GM04504 (cell line): ENCODE data around the gene PITPNM1.
A peak's percentile ranks its signal among the peaks of the same experiment; 100 is the strongest.
"Not testable (repeated sequence)": the region's sequence is repeated elsewhere in the genome, so short reads cannot be mapped to it uniquely, and the experiment has no call there.

Source experiments
- DNase-seq: peaks from one replicate; pipeline ENCODE4 v3.0.0-alpha.2; 2012; ENCODE audit warnings: low read depth

Gene PITPNM1

GRCh38 chr11:67489885-67490726 is 15.1 kb downstream of the PITPNM1 start:
- DNase-seq: no peak

GRCh38 chr11:67489203-67489884 is 15.8 kb downstream of the PITPNM1 start:
- DNase-seq: no peak

GRCh38 chr11:67486481-67487195 is 18.5 kb downstream of the PITPNM1 start:
- DNase-seq: no peak

- DNase-seq: not testable (repeated sequence)
Measured at GRCh38 chr11:67485873-67486361, 19.2 kb downstream of the PITPNM1 start.

- no peak for DNase-seq
Measured at GRCh38 chr11:67484847-67485311, 20.3 kb downstream of the PITPNM1 start.

GRCh38 chr11:67483831-67484665 is 21.1 kb downstream of the PITPNM1 start:
- DNase-seq: no peak

GRCh38 chr11:67482827-67483798 is 22.1 kb downstream of the PITPNM1 start, which contains the start of gene AIP:
TSS of gene AIP (plus strand) at chr11:67483026. CDS start at chr11:67483159, 133 bp downstream.
- DNase-seq: peak; percentile 96

- no peak for DNase-seq
Measured at GRCh38 chr11:67482275-67482826, 22.8 kb downstream of the PITPNM1 start.

- DNase-seq: not testable (repeated sequence)
Measured at GRCh38 chr11:67477344-67478050, 27.7 kb downstream of the PITPNM1 start.

GRCh38 chr11:67476692-67477091 is 28.5 kb downstream of the PITPNM1 start:
- DNase-seq: not testable (repeated sequence)

GRCh38 chr11:67472882-67473281 is 32.3 kb downstream of the PITPNM1 start:
- no peak for DNase-seq

GRCh38 chr11:67470337-67471002 is 34.7 kb downstream of the PITPNM1 start:
- no peak for DNase-seq

- DNase-seq: no peak
Measured at GRCh38 chr11:67469508-67469811, 35.7 kb downstream of the PITPNM1 start.

- DNase-seq: peak; percentile 82
Measured at GRCh38 chr11:67468759-67469507, 36.2 kb downstream of the PITPNM1 start, which contains the start of gene TMEM134. TSS of gene TMEM134 (minus strand) at chr11:67469251. CDS start at chr11:67469192, 59 bp downstream.

GRCh38 chr11:67468456-67468758 is 36.8 kb downstream of the PITPNM1 start:
- DNase-seq: no peak

GRCh38 chr11:67468056-67468455 is 37.1 kb downstream of the PITPNM1 start:
- DNase-seq: no peak

GRCh38 chr11:67466962-67467771 is 38.0 kb downstream of the PITPNM1 start:
- DNase-seq: no peak
